Stimulated activated CD4-positive, alpha-beta T cell treated with anti-CD3 and anti-CD28 coated beads, Interleukin-2, amount 100 ng/mL, for 24 hours (primary cell): Measurements from ENCODE around the gene HMX2.
A peak's percentile ranks its signal among the peaks of the same experiment; 100 is the strongest.
"Not testable (repeated sequence)": the region's sequence is repeated elsewhere in the genome, so short reads cannot be mapped to it uniquely, and the experiment has no call there.

Experiments used
- DNase-seq, 2 donors: peaks; one replicate each; pipeline ENCODE4 v3.0.0-alpha.2; 2020

The HMX2 gene

GRCh38 chr10:123153486-123154091, 5.7 kb downstream of the HMX2 start:
- DNase-seq = no peak

GRCh38 chr10:123154092-123154710, 6.3 kb downstream of the HMX2 start, which contains the start of gene BUB3:
Gene BUB3 (plus strand): TSS chr10:123154402. CDS start chr10:123154918, 516 bp downstream.
- DNase-seq = peak; percentile 92 to 94

- DNase-seq = peak; percentile 54 to 61
Measured at GRCh38 chr10:123154711-123155505, 7.0 kb downstream of the HMX2 start.

- DNase-seq = no peak
Measured at GRCh38 chr10:123156078-123156477, 8.1 kb downstream of the HMX2 start.

- DNase-seq = no peak
Measured at GRCh38 chr10:123157210-123157609, 9.3 kb downstream of the HMX2 start.

GRCh38 chr10:123158682-123159081, 10.7 kb downstream of the HMX2 start:
- no peak for DNase-seq

DNA sequence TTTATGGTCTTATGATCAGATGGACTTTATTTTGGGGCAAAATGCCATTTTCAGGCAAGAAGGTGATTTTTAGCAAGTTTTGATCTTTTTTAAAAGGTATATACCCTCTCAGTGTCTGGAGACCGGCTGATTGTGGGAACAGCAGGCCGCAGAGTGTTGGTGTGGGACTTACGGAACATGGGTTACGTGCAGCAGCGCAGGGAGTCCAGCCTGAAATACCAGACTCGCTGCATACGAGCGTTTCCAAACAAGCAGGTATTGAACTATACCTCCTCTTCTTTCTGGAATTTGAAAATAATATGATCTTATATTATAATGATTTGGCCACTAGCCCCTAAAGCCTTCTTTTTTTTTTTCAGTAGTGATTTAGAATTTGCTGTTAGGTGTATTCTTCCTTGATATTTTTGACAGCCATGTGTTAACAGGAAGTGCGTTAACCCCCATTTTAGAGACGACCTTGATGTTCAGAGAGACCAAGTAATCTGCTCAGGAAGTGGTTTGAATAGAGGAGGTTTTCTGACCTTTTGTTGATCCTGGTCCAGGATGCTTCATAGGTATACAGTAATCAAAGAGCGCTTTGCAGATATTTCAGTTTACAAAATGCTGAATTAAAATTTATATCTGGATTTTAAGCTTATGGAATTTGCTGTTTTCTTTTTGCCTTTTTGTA, 12.5 kb downstream of the HMX2 start:
- DNase-seq = no peak

DNA sequence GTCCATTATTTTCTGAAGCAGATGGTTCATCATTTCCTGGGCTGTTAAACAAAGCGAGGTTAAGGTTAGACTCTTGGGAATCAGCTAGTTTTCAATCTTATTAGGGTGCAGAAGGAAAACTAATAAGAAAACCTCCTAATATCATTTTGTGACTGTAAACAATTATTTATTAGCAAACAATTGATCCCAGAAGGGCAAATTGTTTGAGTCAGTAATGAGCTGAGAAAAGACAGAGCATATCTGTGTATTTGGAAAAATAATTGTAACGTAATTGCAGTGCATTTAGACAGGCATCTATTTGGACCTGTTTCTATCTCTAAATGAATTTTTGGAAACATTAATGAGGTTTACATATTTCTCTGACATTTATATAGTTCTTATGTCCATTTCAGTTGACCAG, 16.4 kb downstream of the HMX2 start:
- no peak for DNase-seq

- no peak for DNase-seq
Measured at GRCh38 chr10:123165445-123166072, 17.6 kb downstream of the HMX2 start.

DNA sequence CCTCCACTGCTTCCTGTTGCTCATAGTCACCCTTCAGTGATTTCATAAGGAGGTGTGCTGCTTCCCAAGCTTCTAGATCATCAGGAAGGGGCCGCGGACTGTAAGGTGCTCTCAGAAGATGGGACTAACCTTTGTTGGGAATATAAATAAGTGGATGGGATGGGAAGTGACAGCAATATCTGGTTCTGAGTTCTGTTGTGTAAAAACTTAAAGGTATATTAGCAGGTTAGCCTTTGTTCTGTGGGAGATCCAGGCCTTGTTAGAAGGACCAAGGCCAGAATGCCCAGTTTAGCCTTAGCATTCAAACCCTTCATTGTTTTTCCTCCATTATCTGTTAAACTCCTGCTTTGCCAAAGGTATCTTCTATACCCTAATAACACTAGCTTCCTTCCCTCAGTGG, 18.7 kb downstream of the HMX2 start:
- DNase-seq = no peak

DNA sequence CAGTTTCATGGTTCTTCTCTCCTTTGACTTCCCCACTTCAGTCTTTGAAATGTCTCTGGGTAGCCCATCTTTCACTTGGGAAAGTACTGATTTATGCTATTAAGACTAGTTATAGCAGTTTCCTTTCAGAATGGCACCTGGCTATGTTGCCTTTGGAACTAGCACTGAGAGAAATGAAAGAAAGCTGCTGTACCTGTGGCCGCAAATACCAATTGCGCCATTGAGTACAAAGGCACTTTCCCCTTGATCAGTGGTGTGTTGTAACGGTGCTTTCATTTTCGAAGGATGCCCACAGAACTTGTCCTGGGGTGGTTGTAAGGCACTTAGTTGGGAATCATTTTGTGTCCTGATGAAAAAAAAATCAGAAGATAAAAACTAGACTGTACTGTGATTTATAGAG, 23.0 kb downstream of the HMX2 start:
- no peak for DNase-seq

- DNase-seq = not testable (repeated sequence)
Measured at GRCh38 chr10:123171616-123172015, 23.7 kb downstream of the HMX2 start.

GRCh38 chr10:123175389-123176387, 27.8 kb downstream of the HMX2 start:
- DNase-seq = no peak

- not testable (repeated sequence) for DNase-seq
Measured at GRCh38 chr10:123178390-123178789, 30.5 kb downstream of the HMX2 start.

GRCh38 chr10:123180101-123181090, 32.5 kb downstream of the HMX2 start:
- DNase-seq = no peak

GRCh38 chr10:123183724-123184123, 35.8 kb downstream of the HMX2 start:
- no peak for DNase-seq

DNA sequence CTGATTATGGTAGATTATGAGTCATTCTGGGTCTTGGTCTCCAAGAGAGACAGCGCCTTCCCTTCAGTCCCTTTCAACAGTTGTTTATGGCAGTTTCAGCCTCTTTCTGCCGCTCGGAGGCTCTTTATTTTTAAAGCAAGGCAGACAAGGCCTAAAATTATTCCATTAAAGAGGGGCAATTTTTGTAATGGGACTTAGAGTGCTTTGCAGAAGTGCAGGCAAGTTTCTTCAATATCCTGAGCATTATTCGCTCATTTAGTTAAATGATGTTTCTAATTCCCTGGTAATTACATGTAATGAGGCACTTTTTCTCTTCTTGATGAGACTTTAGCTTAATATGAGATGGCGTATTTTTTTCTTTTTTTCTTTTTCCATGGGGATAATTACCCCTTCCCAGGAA, 39.8 kb downstream of the HMX2 start:
- no peak for DNase-seq

DNA sequence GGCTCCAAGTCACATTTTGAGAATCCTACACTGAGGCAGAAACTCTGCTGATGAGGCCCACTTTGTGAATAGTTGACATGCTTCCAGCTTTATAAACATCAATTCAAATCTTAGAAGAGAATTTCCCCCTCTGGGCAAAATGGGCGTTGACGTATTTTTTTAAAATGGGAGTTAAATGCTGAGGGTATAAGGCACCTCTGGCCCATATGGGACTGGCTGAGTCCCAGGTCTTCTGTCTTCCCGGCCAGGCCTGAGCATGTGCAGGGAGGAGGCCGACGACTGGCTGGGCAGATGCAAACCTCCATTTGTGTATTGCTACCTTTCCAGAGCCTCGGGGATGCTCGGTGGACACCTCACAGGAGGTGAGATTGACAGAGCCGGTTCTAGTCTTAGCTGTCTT, 44.0 kb downstream of the HMX2 start:
- DNase-seq = no peak

DNA sequence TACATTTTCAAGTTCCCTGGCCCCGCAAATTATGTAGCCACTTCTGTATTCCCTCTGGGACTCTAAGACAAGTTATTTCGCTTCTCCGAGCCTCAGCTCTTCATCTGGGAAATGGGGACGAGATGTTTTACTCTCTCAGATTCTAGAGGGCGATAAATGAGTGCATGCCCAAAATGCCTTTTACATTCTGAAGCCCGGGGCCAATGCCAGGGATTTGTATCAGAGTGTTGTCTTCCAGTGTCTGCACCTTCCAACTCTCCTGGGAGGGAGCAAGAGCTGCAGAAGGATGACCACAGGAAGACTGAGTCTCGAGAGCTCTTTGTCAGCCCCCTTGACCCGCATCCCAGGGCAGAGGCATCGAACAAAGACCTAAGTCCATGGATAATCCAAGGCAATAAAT, 46.1 kb downstream of the HMX2 start:
- no peak for DNase-seq
